Activated CD4-positive, alpha-beta T cell treated with anti-CD3 and anti-CD28 coated beads, Interleukin-2, amount 10 ng/mL, durations not matched to agents 24 days and 14 days (primary cell): ENCODE results near the gene PCNT. TPM values are rescaled to one million over a fixed set of nuclear protein-coding genes. Genes with fewer than 3 reads are reported as not detected.
"Not testable (repeated sequence)": the region's sequence is repeated elsewhere in the genome, so short reads cannot be mapped to it uniquely, and the experiment has no call there.

Source experiments
- DNase-seq: peaks from one replicate; pipeline ENCODE4 v3.0.0; 2022
- H3K27ac Mint-ChIP-seq: one replicate; pipeline ENCODE4 v1.8.0; 2022; ENCODE audit warnings: mild to moderate bottlenecking, mixed read lengths
- H3K27me3 Mint-ChIP-seq: one replicate; pipeline ENCODE4 v1.8.0; 2022; ENCODE audit warnings: mixed read lengths
- H3K36me3 Mint-ChIP-seq: one replicate; pipeline ENCODE4 v1.8.0; 2022; ENCODE audit warnings: low read depth, mild to moderate bottlenecking, mixed read lengths
- H3K4me1 Mint-ChIP-seq: one replicate; pipeline ENCODE4 v1.8.0; 2021; ENCODE audit warnings: mixed read lengths
- H3K4me3 Mint-ChIP-seq: one replicate; pipeline ENCODE4 v1.8.0; 2022; ENCODE audit warnings: mild to moderate bottlenecking, moderate library complexity, mixed read lengths
- H3K9me3 Mint-ChIP-seq: one replicate; pipeline ENCODE4 v1.8.0; 2021; ENCODE audit warnings: mixed read lengths
- intact Hi-C: fragments of 100-400 bp; cut with micrococcal nuclease; formaldehyde crosslinking; loops from one replicate; pipeline ENCODE4 v1.15.1; 2023
- total RNA-seq: library from RNA; stranded (reverse); gene quantifications from 2 replicates; pipeline ENCODE4 v1.2.3, GENCODE V29; 2022

Gene PCNT
- total RNA-seq, 1 donor from 2014 or later = 52.0 TPM

DNA sequence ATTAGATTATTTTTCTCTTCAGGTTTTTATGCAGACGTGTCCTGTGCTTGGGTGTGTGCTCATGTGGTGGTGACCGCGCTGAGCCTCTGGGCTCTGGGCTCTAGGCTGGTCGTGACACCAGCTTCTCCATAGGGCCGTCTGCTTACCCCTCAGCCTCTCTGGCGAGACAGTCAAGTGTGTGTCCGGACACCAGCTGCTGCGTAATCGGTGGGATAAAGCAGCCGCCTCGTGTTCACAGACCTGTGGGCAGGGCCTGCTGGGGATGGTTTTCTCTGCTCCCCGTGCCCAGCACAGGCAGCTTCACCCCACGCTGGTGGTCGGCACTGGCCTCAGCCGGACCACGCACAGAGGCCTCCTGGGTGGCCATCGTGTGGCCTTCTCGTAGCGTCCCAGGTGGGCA is 101.1 kb downstream of the PCNT start:
- H3K9me3 Mint-ChIP-seq = no peaks in the 10 kb centered on the region
- H3K27me3 Mint-ChIP-seq = no peaks in the 10 kb centered on the region
- H3K4me3 Mint-ChIP-seq = no peak overlapping the region

DNA sequence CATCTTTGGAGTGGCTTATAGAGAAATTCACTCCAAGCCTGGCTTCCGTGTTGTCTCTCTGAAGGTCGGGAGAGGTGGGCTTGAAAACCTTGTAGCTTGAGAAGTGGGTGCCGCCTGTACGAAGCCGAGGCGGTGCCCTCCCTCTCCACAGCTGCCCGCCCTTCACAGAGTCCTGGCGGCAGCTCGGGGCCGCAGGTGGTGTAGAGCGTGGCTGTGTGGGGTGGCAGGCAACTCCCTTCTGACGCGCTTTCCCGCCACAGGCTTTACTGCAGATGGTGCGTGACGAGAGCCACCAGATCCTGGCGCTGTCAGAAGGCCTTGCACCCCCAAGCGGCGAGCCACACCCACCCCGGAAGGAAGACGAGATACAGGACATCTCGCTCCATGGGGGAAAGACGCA is 101.6 kb downstream of the PCNT start:
- Mint-ChIP-seq H3K9me3 (no peaks in the 10 kb centered on the region), H3K4me1 (peaks cover 2% of the 10 kb centered on the region), H3K36me3 (peaks cover 15% of the 10 kb centered on the region), H3K27me3 (no peaks in the 10 kb centered on the region), H3K27ac (peak overlapping the region; percentile 41), H3K4me3 (no peak overlapping the region)
- DNase-seq = peak; percentile 61
- intact Hi-C loops = no loop called here

More for the DNA sequence above, 101.1 kb downstream of the PCNT start:
- Mint-ChIP-seq H3K4me1 (peaks cover 2% of the 10 kb centered on the region), H3K36me3 (peaks cover 14% of the 10 kb centered on the region), H3K27ac (peak overlapping the region; percentile 41)
- intact Hi-C loops = no loop called here
- DNase-seq = no peak

DNA sequence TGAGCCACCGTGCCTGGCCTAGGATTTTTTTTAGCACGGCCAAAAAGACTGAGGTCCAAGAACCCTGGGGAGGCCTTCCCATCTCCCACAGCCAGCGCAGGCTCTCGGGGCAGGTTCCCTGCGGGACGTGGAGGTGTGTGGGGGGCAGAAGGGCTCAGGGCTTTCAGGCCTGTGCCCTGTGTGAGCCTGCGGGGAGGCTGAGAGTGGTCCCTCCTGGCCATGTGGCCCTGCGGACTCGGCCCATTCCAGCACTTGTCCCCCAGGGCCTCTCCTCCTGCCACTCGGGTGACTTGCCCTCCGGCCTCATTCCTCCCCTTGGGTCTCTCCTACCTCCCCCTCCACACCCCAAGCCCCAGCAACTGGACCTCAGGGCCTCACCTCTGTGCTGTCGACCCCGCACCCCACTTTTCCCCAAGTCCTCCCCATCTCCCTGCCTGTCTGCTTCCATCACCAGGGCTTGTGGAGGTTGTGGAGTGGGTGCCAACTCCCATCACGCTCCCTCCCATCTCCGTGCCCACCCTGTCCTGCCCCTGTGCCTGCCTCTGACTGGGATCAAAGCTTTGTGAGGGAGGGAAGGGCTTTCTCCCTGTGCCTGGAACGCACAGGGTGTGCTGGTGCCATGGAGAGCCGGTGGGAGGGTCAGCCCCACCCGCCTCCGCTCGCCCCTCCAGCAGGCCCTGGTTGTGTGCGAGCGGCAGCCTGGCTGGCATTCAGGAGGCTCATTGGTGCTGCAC is 102.5 kb downstream of the PCNT start:
- Mint-ChIP-seq H3K27ac (no peak overlapping the region), H3K36me3 (peaks cover 21% of the 10 kb centered on the region), H3K27me3 (no peaks in the 10 kb centered on the region), H3K4me1 (peaks cover 2% of the 10 kb centered on the region), H3K9me3 (no peaks in the 10 kb centered on the region), H3K4me3 (no peak overlapping the region)
- intact Hi-C loops = no loop called here
- DNase-seq = no peak

DNA sequence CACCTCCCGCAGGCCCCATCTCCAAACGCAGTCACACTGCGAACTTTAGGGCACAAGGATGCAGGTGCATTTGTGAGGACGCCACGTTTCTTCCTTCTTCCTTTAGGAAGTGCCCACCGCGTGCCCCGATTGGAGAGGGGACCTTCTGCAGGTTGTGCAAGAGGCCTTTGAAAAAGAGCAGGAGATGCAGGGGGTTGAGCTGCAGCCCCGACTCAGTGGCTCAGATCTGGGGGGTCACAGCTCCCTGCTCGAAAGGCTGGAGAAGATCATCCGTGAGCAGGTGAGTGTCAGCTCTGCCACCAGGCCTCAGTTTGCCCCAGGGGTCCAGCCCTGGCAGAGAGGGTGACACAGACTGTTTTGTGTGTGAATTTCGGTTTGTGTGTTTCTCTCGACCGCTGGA is 103.6 kb downstream of the PCNT start:
- no peak overlapping the region for H3K4me3 Mint-ChIP-seq
- H3K9me3 Mint-ChIP-seq = no peaks in the 10 kb centered on the region
- no peak overlapping the region for H3K27ac Mint-ChIP-seq
- DNase-seq = no peak
- H3K4me1 Mint-ChIP-seq = peaks cover 2% of the 10 kb centered on the region
- H3K27me3 Mint-ChIP-seq = no peaks in the 10 kb centered on the region
- intact Hi-C loops = no loop called here
- peaks cover 26% of the 10 kb centered on the region for H3K36me3 Mint-ChIP-seq

DNA sequence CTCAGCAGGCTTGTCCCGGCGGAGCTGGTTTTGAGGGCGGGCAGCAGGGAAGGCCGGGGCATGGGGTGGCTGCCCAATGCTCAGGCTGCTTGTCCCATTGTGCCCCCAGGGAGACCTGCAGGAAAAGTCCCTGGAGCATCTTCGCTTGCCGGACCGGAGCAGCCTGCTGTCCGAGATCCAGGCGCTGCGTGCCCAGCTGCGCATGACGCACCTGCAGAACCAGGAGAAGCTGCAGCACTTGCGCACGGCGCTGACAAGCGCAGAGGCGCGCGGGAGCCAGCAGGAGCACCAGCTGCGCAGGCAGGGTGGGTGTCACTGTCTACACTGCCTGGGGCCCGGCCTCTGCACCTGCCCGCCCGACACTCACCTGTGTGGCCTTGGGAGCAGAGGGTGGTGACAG is 104.3 kb downstream of the PCNT start:
- H3K27ac Mint-ChIP-seq = no peak overlapping the region
- H3K27me3 Mint-ChIP-seq = no peaks in the 10 kb centered on the region
- no peaks in the 10 kb centered on the region for H3K9me3 Mint-ChIP-seq
- no peak overlapping the region for H3K4me3 Mint-ChIP-seq
- H3K4me1 Mint-ChIP-seq = peaks cover 2% of the 10 kb centered on the region
- DNase-seq = no peak
- peaks cover 28% of the 10 kb centered on the region for H3K36me3 Mint-ChIP-seq
- intact Hi-C loops = no loop called here

DNA sequence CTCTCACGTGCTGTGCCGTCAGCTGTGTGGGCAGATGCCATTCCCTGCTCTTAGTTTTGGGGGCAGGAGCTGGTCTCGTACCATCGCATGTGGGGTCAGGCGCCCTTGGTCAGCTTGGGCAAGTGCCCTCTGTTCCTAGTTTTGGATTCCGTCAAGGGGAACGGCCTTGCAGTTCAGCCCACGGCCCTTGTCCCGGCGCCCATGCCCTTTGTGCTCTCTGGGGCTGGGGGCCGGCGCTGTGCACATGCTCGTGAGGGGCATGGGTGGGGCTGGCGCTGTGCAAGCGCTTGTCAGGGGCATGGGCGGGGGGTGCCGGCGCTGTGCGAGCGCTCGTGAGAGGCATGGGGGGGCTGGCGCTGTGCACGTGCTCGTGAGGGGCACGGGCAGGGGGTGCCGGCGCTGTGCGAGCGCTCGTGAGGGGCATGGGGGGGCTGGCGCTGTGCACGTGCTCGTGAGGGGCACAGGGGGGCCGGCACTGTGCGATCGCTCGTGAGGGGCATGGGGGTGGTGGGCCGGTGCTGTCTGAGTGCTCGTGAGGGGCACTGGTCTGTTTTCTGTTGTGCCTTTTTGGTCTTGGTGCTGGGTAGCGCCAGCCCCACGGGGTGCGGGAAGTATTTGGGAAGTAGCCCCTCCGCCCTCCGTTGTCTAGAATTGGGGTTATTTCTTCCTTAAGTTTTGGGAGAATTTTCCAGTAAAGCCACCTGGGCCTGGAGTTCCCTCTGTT is 105.2 kb downstream of the PCNT start:
- Mint-ChIP-seq H3K4me3 (no peak overlapping the region), H3K36me3 (peaks cover 28% of the 10 kb centered on the region), H3K4me1 (no peaks in the 10 kb centered on the region), H3K9me3 (no peaks in the 10 kb centered on the region), H3K27ac (no peak overlapping the region), H3K27me3 (no peaks in the 10 kb centered on the region)
- intact Hi-C loops = no loop called here
- DNase-seq = no peak

DNA sequence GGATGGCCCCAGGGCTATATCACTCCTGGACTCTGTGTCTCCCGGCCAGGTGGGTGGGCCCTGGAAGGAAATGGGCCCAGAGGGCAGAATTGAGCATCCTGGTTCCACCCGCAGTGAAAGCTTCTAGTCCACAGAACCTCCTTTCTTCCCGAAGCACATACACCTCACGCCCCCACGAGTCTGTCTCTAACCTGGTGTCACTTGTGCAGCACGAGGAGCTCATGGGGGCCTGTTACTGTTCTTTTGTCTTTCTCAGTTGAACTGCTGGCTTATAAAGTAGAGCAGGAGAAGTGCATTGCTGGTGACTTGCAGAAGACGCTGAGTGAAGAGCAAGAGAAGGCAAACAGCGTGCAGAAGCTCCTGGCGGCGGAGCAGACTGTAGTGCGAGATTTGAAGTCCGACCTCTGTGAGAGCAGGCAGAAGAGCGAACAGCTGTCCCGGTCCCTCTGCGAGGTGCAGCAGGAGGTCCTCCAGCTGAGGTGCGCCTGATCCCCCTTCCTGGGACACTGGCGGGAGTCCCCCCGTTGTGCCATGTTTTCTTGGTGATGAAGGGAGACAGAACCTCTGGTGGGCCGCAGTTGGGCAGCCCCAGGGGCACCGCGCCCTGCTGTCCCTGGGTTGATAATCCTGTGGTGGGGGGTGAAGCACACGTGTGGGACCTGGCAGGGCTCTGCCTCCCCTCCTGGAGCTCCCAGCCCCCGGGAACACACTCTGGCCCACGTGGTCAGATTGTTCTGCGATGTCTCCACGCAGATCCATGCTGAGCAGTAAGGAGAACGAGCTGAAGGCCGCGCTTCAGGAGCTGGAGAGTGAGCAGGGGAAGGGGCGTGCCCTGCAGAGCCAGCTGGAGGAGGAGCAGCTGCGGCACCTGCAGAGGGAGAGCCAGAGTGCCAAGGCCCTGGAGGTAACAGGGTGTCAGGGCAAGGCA is 106.1 kb downstream of the PCNT start:
- Mint-ChIP-seq H3K27me3 (no peaks in the 10 kb centered on the region), H3K9me3 (no peaks in the 10 kb centered on the region), H3K4me1 (no peaks in the 10 kb centered on the region), H3K36me3 (peaks cover 31% of the 10 kb centered on the region), H3K4me3 (no peak overlapping the region), H3K27ac (no peak overlapping the region)
- DNase-seq = no peak
- intact Hi-C loops = no loop called here

DNA sequence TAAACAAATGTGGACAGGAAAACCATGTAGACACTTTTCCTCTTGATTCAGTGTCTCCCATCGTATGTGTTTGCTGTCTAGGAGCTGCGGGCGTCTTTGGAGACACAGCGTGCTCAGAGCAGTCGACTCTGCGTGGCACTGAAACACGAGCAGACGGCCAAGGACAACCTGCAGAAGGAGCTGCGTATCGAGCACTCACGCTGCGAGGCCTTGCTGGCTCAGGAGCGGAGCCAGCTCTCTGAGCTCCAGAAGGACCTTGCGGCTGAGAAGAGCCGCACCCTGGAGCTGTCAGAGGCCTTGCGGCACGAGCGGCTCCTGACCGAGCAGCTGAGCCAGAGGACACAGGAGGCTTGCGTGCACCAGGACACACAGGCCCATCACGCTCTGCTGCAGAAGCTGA is 107.5 kb downstream of the PCNT start:
- intact Hi-C loops = no loop called here
- Mint-ChIP-seq H3K27ac (no peak overlapping the region), H3K4me3 (no peak overlapping the region), H3K36me3 (peaks cover 33% of the 10 kb centered on the region), H3K9me3 (no peaks in the 10 kb centered on the region), H3K4me1 (no peaks in the 10 kb centered on the region), H3K27me3 (no peaks in the 10 kb centered on the region)
- no peak for DNase-seq

DNA sequence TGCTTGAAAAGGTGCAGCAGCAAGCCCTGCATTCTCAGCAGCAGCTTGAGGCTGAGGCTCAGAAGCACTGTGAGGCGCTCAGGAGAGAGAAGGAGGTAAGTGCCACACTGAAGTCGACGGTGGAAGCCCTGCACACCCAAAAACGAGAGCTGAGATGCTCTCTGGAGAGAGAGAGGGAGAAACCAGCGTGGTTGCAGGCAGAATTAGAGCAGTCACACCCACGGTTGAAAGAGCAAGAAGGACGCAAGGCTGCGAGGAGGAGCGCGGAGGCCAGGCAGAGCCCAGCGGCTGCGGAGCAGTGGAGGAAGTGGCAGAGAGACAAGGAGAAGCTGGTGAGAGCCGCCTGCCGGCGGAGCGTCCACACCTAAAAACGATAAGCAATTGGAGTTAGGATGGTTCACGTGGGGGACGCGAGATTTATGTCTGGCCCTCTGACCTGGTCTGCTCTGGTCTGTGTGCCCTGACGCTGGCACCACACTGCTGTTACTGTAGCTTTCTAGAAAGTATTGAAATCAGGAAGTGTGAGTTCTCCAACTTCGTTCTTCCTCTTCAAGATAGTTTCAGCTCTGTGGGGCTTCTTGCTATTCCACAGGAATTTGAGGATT is 108.0 kb downstream of the PCNT start:
- no peaks in the 10 kb centered on the region for H3K4me1 Mint-ChIP-seq
- DNase-seq = no peak
- H3K27ac Mint-ChIP-seq = no peak overlapping the region
- intact Hi-C loops = no loop called here
- no peaks in the 10 kb centered on the region for H3K9me3 Mint-ChIP-seq
- H3K27me3 Mint-ChIP-seq = no peaks in the 10 kb centered on the region
- H3K4me3 Mint-ChIP-seq = no peak overlapping the region
- H3K36me3 Mint-ChIP-seq = peaks cover 33% of the 10 kb centered on the region

DNA sequence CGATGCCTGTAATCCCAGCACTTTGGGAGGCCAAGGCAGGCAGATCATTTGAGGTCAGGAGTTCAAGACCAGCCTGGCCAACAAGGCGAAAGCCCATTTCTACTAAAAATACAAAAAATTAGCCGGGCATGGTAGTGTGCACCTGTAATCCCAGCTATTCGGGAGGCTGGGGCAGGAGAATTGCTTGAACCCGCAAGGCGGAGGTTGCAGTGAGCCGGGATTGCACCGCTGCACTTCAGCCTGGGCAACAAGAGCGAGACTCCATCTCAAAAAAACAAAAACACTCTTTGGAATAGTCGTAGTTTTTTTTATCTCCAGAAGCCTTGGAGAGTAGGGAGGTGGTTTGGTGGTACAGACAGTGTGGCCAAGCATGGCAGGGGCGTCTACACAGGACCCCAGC is 109.2 kb downstream of the PCNT start:
- H3K27me3 Mint-ChIP-seq, H3K4me1 Mint-ChIP-seq, H3K4me3 Mint-ChIP-seq, DNase-seq, H3K27ac Mint-ChIP-seq, intact Hi-C loops, H3K9me3 Mint-ChIP-seq: not testable (repeated sequence)
- H3K36me3 Mint-ChIP-seq = peaks cover 36% of the 10 kb centered on the region

DNA sequence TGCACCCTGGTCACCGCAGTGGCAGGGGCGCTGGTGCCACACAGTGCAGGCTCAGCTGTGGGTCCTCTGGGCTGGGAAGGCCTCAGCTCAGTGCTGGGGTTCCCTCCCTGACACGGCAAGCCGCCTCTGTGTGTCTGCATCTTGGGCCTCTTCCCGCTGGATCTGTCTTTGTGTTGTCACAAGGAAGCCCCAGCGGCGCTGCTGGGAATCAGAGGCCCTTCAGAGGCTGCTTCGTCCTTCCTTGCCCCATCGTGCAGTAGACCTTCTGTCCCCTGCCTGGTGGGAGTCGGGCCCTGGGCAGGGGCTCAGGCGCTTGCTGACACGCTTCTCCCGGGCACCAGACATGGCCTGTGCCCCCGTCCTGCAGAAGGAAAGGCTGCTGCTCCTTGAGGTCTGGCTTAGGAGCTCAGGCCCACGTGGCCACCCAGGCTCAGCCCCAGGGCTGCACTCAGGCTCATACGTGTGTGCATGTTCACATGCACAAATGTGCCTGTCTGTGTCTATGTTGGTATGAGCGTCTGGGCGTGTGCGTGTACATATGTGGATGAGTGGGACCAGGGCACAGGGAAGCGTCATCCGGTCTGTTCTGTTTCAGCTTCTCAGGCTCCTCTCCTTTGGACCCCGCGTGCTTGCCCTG is 110.5 kb downstream of the PCNT start:
- Mint-ChIP-seq H3K36me3 (peaks cover 38% of the 10 kb centered on the region), H3K4me1 (no peaks in the 10 kb centered on the region), H3K27ac (no peak overlapping the region), H3K4me3 (no peak overlapping the region), H3K9me3 (no peaks in the 10 kb centered on the region), H3K27me3 (no peaks in the 10 kb centered on the region)
- intact Hi-C loops = no loop called here
- no peak for DNase-seq

DNA sequence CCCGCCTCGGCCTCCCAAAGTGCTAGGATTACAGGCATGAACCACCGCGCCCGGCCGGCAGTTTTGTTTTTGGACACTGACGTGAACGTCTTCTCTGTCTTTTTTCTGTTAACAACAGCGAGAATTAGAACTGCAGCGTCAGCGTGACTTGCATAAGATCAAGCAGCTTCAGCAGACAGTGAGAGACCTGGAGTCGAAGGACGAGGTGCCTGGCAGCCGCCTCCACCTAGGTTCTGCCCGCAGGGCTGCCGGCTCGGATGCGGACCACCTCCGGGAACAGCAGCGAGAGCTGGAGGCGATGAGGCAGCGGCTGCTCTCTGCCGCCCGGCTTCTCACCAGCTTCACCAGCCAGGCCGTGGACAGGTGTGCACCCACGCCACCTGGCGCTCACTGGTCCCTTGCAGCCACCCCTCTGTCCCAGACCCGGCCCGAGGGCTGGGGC is 111.9 kb downstream of the PCNT start:
- Mint-ChIP-seq H3K4me1 (no peaks in the 10 kb centered on the region), H3K9me3 (no peaks in the 10 kb centered on the region)

DNA sequence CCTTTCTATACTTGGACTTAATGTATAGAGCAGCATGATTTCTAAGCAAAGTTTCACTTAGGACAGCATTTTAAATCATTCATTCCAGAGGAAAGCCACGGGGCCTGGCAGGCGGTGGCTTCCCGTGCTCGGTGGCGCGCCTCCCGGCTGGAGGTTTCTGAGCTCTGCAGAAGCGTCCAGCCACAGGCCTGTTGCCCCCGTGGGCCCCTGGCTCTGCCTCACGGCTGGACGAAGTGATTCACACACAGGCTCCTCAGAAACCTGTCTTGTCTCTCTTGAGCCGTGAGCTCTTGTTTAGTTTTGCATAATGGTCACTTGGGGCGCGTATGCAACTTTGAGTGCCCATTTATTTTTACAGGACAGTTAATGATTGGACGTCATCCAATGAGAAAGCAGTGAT is 112.7 kb downstream of the PCNT start:
- intact Hi-C loops = no loop called here
- no peak for DNase-seq
- H3K36me3 Mint-ChIP-seq = peaks cover 41% of the 10 kb centered on the region
- no peak overlapping the region for H3K27ac Mint-ChIP-seq
- no peak overlapping the region for H3K4me3 Mint-ChIP-seq
- H3K4me1 Mint-ChIP-seq = no peaks in the 10 kb centered on the region
- H3K9me3 Mint-ChIP-seq = no peaks in the 10 kb centered on the region
- no peaks in the 10 kb centered on the region for H3K27me3 Mint-ChIP-seq

More for the DNA sequence above, 111.9 kb downstream of the PCNT start:
- intact Hi-C loops = no loop called here
- Mint-ChIP-seq H3K27me3 (no peaks in the 10 kb centered on the region), H3K4me3 (no peak overlapping the region), H3K27ac (no peak overlapping the region), H3K36me3 (peaks cover 41% of the 10 kb centered on the region)
- DNase-seq = no peak
